MM.1S (cell line): Measurements from ENCODE around the gene RERE.

Experiments used
- DNase-seq: peaks from one replicate; pipeline ENCODE4 v3.0.0-alpha.2; 2015
- H2AFZ ChIP-seq: fragments of 300-600 bp; sonication (generic); 2 replicates; pipeline ENCODE4 v1.6.0; 2016; ENCODE audit warnings: antibody characterized with exemption, low read length
- H3F3A ChIP-seq: fragments of 300-600 bp; sonication (generic); 2 replicates; pipeline ENCODE4 v1.6.1; 2016; ENCODE audit warnings: mild to moderate bottlenecking, antibody characterized with exemption, low read length, moderate library complexity, mixed read lengths; ENCODE audit not compliant: insufficient read depth
- H3K27ac ChIP-seq: fragments of 300-600 bp; sonication (generic); 2 replicates; pipeline ENCODE4 v1.5.1; 2016; ENCODE audit warnings: mild to moderate bottlenecking, low read length
- H3K27me3 ChIP-seq: fragments of 300-600 bp; sonication (generic); replicated peaks from 2 replicates; pipeline ENCODE4 v1.6.0; 2016; ENCODE audit warnings: low read length; ENCODE audit not compliant: insufficient read depth
- H3K36me3 ChIP-seq: fragments of 300-600 bp; sonication (generic); replicated peaks from 2 replicates; pipeline ENCODE4 v1.6.1; 2016; ENCODE audit warnings: mild to moderate bottlenecking, low read length, mixed read lengths; ENCODE audit not compliant: insufficient read depth
- H3K4me1 ChIP-seq: fragments of 300-600 bp; sonication (generic); 2 replicates; pipeline ENCODE4 v1.6.1; 2016; ENCODE audit warnings: low read length, mixed read lengths
- H3K4me2 ChIP-seq: fragments of 300-600 bp; sonication (generic); 2 replicates; pipeline ENCODE4 v1.6.0; 2016; ENCODE audit warnings: low read depth, low read length
- H3K4me3 ChIP-seq: fragments of 300-600 bp; sonication (generic); 2 replicates; pipeline ENCODE4 v1.5.1; 2016; ENCODE audit warnings: low read length, mixed read lengths
- H3K79me2 ChIP-seq: fragments of 300-600 bp; sonication (generic); 2 replicates; pipeline ENCODE4 v1.6.1; 2016; ENCODE audit warnings: mixed run types, low read length, mixed read lengths
- H3K9ac ChIP-seq: fragments of 300-600 bp; sonication (generic); 2 replicates; pipeline ENCODE4 v1.6.1; 2016; ENCODE audit warnings: low read length, mixed read lengths
- H3K9me2 ChIP-seq: fragments of 300-600 bp; sonication (generic); replicated peaks from 2 replicates; pipeline ENCODE4 v1.6.1; 2016; ENCODE audit warnings: mild to moderate bottlenecking, low read length, mixed read lengths; ENCODE audit not compliant: insufficient read depth
- H3K9me3 ChIP-seq: fragments of 300-600 bp; sonication (generic); replicated peaks from 2 replicates; pipeline ENCODE4 v1.6.1; 2016; ENCODE audit warnings: mild to moderate bottlenecking, low read length, mixed read lengths; ENCODE audit not compliant: insufficient read depth
- H4K20me1 ChIP-seq: fragments of 300-600 bp; sonication (generic); 2 replicates; pipeline ENCODE4 v1.6.1; 2016; ENCODE audit warnings: mild to moderate bottlenecking, low read length, moderate library complexity, mixed read lengths; ENCODE audit not compliant: insufficient read depth
- CTCF ChIP-seq: fragments of 300-600 bp; sonication (generic); IDR thresholded peaks from 2 replicates; pipeline ENCODE4 v1.5.1; 2016; ENCODE audit warnings: antibody characterized with exemption, low read length, mixed read lengths
- EZH2 ChIP-seq: fragments of 300-600 bp; sonication (generic); optimal IDR thresholded peaks from 2 replicates; pipeline ENCODE3; 2017; ENCODE audit warnings: low read depth, mild to moderate bottlenecking, antibody characterized with exemption, low read length, mixed read lengths
- EZH2phosphoT487 ChIP-seq: fragments of 300-600 bp; sonication (generic); IDR thresholded peaks from 2 replicates; pipeline ENCODE4 v1.6.1; 2018; ENCODE audit warnings: antibody characterized with exemption, low read length

The RERE gene

GRCh38 chr1:8632102-8632501 is 185.3 kb downstream of the RERE start:
- Histone ChIP-seq H3K4me3 (no peak overlapping the region), H3K4me2 (no peak overlapping the region), H3K27ac (no peak overlapping the region), H3F3A (peaks cover 4% of the 10 kb centered on the region), H2AFZ (no peak overlapping the region), H3K79me2 (peaks cover 37% of the 10 kb centered on the region), H3K4me1 (peaks cover 7% of the 10 kb centered on the region; the same call in 1 of the 2 replicates), H3K9me2 (no peaks in the 10 kb centered on the region), H3K27me3 (no peaks in the 10 kb centered on the region), H3K36me3 (no peaks in the 10 kb centered on the region), H4K20me1 (no peaks in the 10 kb centered on the region), H3K9ac (no peak overlapping the region), H3K9me3 (no peaks in the 10 kb centered on the region)
- DNase-seq = no peak
- TF ChIP-seq CTCF (no peak), EZH2 (no peak), EZH2phosphoT487 (no peak)

DNA sequence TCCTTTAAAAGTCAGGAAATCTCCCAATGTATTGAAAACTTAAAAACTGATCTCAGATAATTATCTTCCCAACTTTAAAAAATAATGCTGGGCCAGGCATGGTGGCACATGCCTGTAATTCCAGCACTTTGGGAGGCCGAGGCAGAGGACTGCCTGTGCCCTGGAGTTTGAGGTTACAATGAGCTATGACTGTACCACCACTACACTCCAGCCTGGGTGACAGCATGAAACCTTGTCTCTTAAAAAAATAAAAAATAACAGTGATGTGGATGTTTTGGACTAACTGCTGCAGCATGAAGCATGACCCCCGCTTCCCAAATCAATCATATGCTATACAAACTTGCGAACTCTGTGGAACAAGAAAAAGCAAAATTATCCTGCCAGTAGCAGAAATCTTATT is 186.3 kb downstream of the RERE start:
- H3K4me1 ChIP-seq = peaks cover 15% of the 10 kb centered on the region; the same call in 1 of the 2 replicates
- no peaks in the 10 kb centered on the region for H4K20me1 ChIP-seq
- no peaks in the 10 kb centered on the region for H3K36me3 ChIP-seq
- H3K4me3 ChIP-seq = no peak overlapping the region
- no peak overlapping the region for H2AFZ ChIP-seq
- no peak for DNase-seq
- H3K27me3 ChIP-seq = no peaks in the 10 kb centered on the region
- TF ChIP-seq EZH2 = no peak
- no peak for TF ChIP-seq CTCF
- TF ChIP-seq EZH2phosphoT487 = no peak
- no peaks in the 10 kb centered on the region for H3K9me2 ChIP-seq
- peaks cover 4% of the 10 kb centered on the region for H3F3A ChIP-seq
- H3K4me2 ChIP-seq = no peak overlapping the region
- no peaks in the 10 kb centered on the region for H3K9me3 ChIP-seq
- H3K27ac ChIP-seq = no peak overlapping the region
- H3K79me2 ChIP-seq = peaks cover 43% of the 10 kb centered on the region
- H3K9ac ChIP-seq = no peak overlapping the region

GRCh38 chr1:8629241-8630091 is 188.0 kb downstream of the RERE start:
- no peaks in the 10 kb centered on the region for H3K9me3 ChIP-seq
- no peak overlapping the region for H3K9ac ChIP-seq
- H2AFZ ChIP-seq = no peak overlapping the region
- H3K27ac ChIP-seq = peak overlapping the region; percentile 11; the same call in 1 of the 2 replicates
- H4K20me1 ChIP-seq = no peaks in the 10 kb centered on the region
- 0 out of 2 replicates have a peak, but pooled peaks cover 9% of the 10 kb centered on the region for H3K4me1 ChIP-seq
- no peaks in the 10 kb centered on the region for H3K27me3 ChIP-seq
- no peaks in the 10 kb centered on the region for H3K36me3 ChIP-seq
- peak; percentile 39 for DNase-seq
- H3K9me2 ChIP-seq = no peaks in the 10 kb centered on the region
- H3K4me2 ChIP-seq = peak overlapping the region; percentile 6; the same call in 1 of the 2 replicates
- TF ChIP-seq EZH2 (no peak), EZH2phosphoT487 (no peak), CTCF (no peak)
- no peaks in the 10 kb centered on the region for H3F3A ChIP-seq
- H3K4me3 ChIP-seq = peak overlapping the region; percentile 9; the same call in 1 of the 2 replicates
- H3K79me2 ChIP-seq = peaks cover 54% of the 10 kb centered on the region
